ENCODE data around the gene KLHL41. TPM values are rescaled to one million over a fixed set of nuclear protein-coding genes. Genes with fewer than 3 reads are reported as not detected.

KLHL41 gene
- total and polyA plus RNA-seq, 4 donors: 0.25 to 0.87 (median 0.71) TPM

Other genes starting within 250 kb of the KLHL41 start
- under 1 TPM in 1 of 2 donors, not detected in 1; 0.09 TPM for gene LRP2, start 147.2 kb upstream of the KLHL41 start, total RNA-seq
- not detected for gene LRP2, start 147.2 kb upstream of the KLHL41 start, polyA plus RNA-seq
- 10 to 100 TPM in 1 of 2 donors, 1 to 10 TPM in 1; 7.3 to 10.6 TPM for gene BBS5, start 30.2 kb upstream of the KLHL41 start, total RNA-seq
- gene BBS5, start 30.2 kb upstream of the KLHL41 start, polyA plus RNA-seq: 10 to 100 TPM in 1 of 2 donors, 1 to 10 TPM in 1; 1.3 to 12.6 TPM
- 10 to 100 TPM; 12.3 to 24.2 TPM for gene FASTKD1, start 64.2 kb downstream of the KLHL41 start, total RNA-seq
- gene FASTKD1, start 64.2 kb downstream of the KLHL41 start, polyA plus RNA-seq: 10 to 100 TPM in 1 of 2 donors, 1 to 10 TPM in 1; 7.0 to 17.6 TPM
- 10 to 100 TPM; 52.5 to 55.0 TPM for gene PPIG, start 74.6 kb downstream of the KLHL41 start, total RNA-seq
- 10 to 100 TPM; 36.2 to 42.2 TPM for gene PPIG, start 74.6 kb downstream of the KLHL41 start, polyA plus RNA-seq
- under 1 TPM in 1 of 2 donors, not detected in 1; 0.58 TPM for gene CFAP210, start 184.7 kb downstream of the KLHL41 start, total RNA-seq
- under 1 TPM in 1 of 2 donors, not detected in 1; 0.05 TPM for gene CFAP210, start 184.7 kb downstream of the KLHL41 start, polyA plus RNA-seq
- 1 to 10 TPM; 4.3 to 4.8 TPM for gene PHOSPHO2, start 184.8 kb downstream of the KLHL41 start, total RNA-seq
- gene PHOSPHO2, start 184.8 kb downstream of the KLHL41 start, polyA plus RNA-seq: 10 to 100 TPM in 1 of 2 donors, 1 to 10 TPM in 1; 3.4 to 13.4 TPM
- 10 to 100 TPM in 1 of 2 donors, 1 to 10 TPM in 1; 7.2 to 16.4 TPM for gene KLHL23, start 224.1 kb downstream of the KLHL41 start, total RNA-seq
- 1 to 10 TPM in 1 of 2 donors, under 1 TPM in 1; 0.97 to 2.1 TPM for gene KLHL23, start 224.1 kb downstream of the KLHL41 start, polyA plus RNA-seq